ENCODE data around the gene POLR2C.

The POLR2C gene

GRCh38 chr16:57452021-57452420, 10.5 kb upstream of the POLR2C start:
- no peak for DNase-seq

- DNase-seq, result no peak
Observed at GRCh38 chr16:57462978-57463362, 491 bp downstream of the POLR2C start.

DNA sequence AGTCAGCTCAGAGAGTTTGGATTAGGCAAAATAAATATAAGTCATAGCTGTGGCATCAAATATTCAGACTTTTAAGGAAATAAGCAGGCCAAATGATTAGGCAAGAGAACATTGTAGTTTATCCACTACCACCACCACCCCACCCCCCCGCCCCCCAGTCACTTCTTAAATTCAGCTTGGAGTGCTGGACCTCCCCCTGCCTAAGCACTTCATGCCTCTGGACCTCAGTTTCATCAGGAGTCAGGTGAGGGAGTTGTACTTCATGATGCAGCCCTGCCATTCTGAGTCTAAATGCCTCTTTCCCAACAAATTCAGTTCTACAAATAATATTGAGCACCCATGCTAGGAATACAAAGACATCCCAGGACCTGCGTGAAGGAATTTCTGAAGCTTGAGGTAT, 2.0 kb downstream of the POLR2C start:
- no peak for DNase-seq

- DNase-seq, result no peak
Observed at GRCh38 chr16:57468346-57468745, 5.9 kb downstream of the POLR2C start.

- no peak for DNase-seq
Observed at GRCh38 chr16:57469046-57469445, 6.6 kb downstream of the POLR2C start.

DNA sequence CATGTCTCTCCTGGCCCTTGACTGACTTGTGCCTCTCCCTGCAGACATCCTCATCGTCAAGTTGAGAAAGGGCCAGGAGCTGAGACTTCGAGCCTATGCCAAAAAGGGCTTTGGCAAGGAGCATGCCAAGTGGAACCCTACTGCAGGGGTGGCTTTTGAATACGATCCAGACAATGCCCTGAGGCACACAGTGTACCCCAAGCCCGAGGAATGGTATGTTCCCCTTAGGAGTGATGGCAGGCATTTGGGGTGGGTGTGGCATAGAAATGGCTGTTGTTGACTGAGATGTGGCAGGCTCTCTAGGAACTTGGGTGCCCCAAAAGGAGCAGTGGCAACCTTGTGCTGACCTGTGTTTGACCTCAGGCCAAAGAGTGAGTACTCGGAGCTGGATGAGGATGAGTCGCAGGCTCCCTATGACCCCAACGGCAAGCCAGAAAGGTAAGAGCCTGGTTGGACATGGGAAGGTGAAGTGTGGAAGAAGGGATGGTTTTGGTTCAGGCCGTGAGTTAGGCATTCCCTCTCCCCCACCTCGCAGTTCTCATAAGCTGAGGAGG, 7.5 kb downstream of the POLR2C start:
- peak; percentile 48 for DNase-seq

DNA sequence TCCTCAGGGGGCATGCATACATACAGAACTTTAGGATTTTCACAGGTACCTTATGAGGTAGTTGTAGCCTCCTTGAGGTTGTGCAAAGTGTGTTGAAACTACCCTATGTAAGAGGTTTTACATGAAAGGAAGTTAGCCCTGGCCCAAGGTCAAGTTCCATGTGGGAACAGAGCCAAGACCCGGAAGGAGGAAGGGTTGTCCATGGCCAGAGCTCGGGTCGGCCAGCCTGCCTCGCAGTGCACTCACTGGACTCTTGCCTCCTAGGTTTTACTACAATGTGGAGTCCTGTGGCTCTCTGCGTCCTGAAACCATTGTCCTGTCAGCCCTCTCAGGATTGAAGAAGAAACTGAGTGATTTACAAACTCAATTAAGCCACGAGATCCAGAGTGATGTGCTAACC, 8.2 kb downstream of the POLR2C start:
- DNase-seq, result no peak

DNA sequence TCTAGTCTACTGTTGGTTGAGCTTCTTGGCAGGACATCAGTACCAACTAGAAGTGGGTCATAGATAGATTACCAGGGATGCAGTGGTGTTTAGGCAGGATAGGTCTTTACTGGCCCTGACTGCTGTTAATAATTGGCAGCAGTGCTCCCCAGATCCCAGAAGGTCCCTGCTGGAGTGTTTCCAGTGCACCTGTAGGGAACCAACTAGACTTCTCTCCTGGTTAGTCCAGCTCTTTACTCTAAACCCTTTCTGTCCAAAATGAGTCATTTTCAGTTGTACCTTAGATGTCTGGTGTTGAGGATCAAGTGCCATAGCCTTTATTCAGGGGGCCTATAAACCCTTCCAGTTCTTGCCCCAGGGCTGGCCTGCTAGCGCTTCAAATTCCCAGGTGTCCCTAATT, 8.7 kb downstream of the POLR2C start:
- DNase-seq, result no peak

DNA sequence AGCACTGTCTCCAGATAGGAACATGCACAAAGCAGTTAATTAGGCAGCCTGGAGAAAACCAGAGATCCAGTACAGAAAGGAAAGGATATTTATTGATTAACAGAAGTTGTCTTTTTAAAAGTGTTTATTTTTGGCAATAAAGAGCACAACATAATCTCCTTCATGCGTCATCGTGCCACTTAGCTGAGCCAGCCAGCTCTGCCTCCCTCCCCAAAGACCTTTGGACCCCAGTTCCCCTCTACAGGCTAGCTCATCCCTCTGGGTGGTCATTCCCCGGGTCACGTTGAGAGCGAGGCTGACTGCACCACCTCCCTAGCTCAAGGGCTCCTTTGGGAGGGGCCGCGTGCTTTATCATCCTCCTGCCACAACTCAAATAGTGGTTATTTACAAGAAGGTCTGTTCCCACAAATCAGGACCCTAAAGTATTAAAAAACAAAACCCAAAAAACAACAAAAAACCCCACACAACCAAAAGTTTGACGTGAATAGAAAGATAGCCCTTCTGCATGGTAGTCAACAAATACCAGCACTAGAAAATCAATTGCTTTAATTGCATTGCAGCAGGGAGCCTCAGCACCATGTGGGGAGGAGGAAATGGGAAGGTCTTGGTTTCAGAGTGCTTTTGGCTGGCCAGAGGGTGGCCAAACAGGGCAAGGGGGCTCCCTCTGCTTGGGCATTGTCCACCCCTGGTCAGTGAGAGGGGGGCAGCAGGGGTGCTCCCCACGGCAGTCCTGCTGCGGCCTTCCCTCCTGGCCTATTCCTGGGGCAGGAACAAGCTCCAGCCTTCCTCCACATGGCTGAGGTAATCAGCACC, 9.6 kb downstream of the POLR2C start:
- DNase-seq, result peak; percentile 50

DNA sequence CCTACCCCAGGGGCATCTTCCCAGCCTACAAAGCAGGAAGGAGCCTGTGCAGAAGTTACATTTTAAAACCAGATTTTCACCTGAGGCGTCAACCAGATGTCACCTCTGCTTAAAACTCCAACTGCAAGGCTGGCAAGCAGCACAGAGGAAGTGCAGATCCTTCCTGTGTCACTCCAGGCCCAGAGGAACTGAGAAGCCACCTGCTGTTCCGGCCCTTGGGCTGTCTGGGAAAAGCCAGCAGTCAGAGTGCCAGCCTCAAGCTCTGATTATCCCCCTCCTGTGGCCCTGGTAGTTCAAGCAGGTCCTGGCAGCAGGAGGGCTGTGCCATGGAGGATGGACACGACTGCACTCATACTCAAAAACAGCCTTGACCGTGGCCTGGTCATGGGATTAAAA, 10.2 kb downstream of the POLR2C start:
- peak; percentile 45 for DNase-seq

DNA sequence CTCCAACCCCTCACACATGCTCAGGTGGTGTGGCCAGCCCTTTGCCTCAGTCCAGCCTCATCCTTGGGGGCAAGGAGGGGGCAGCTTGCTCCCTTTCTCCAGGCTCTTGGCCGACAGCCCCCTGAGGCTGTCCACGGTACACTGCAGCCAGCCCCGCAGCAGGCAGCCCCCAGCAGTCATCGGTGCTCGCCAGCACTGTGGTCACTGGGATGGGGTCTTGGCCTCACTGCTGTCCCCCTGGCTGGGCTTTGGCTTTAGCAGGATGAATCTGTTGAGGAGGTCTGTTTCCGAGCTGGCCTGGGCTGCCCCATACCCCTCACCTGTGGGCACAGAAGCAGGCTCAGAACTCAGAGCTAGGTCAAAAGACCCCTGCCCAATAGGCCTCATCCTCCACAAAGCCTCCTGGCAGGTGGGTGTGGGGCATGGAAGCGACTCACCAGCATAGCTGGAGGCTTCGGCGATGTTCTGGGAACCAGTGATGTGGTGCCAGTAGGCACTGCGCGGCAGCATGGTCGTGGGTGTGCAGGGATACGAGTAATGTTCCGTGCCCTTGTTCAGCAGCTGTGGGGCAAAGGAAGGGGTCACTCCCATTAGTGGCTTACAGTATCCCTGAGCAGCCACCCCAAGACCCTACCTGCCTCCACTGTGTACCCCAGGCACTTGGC, 10.8 kb downstream of the POLR2C start:
- DNase-seq, result peak; percentile 53

DNA sequence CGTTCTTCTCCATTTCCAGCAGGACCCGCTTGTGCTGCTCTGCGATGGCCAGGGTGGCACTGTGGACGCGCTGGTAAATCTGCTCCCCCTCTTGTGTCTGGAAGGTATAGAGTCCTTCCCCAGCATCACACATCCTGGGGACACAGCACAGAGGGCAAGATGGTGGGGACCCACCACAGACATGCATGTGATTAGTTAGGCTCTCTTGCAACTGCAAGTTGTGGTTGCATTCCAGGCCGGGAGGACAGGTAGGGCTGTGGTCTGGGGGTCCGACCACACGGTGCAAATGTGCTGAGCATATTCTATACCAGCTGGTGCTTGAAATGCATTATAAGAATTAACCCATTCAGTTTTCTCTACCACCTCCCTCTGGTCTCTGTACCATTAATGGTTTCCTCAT, 11.4 kb downstream of the POLR2C start:
- DNase-seq, result no peak

GRCh38 chr16:57474671-57475661, 12.5 kb downstream of the POLR2C start:
- DNase-seq, result peak; percentile 55

GRCh38 chr16:57475711-57476339, 13.3 kb downstream of the POLR2C start:
- peak; percentile 90 for DNase-seq

DNA sequence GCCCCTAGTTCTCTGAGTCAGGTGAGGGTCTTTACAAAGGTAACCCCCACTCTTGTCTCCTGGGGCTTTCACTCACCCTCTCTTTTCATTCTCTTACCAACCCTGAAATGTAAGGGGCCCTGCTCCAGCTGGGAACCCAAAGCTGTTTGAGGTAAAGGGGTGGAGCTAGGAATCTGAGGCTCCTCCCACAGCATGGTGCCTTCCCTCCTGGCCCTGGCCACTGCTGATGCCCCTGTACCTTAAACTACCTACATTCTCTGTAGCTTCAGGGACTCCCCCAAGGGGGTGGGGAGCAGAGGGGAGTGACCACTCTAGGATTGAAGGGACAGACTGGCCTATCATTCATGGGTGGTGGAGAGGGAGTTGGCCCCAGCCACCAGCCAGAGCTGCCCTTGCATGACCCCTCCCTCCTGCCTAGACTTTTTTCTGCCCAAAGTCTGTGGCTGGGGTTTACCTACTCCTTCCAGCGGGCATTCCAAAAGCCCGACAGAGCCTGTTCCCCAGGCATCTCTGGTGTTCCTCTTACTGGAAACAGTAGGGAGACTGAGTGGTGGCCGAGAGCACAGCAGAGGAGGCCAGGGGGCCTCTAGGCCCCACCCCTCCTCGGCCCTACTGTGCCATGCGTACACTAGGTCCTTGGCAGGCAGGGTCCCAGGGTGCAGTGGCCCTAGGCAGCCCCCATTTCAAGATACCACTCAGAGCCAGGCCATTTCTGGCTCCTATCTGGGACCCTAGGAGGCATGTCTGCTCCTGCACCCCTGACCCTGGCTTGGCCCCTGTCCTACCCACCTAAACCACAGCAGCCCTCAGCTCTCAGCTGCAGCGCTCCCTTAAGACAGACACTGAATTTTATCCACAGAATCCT, 14.3 kb downstream of the POLR2C start:
- DNase-seq, result peak; percentile 50

DNA sequence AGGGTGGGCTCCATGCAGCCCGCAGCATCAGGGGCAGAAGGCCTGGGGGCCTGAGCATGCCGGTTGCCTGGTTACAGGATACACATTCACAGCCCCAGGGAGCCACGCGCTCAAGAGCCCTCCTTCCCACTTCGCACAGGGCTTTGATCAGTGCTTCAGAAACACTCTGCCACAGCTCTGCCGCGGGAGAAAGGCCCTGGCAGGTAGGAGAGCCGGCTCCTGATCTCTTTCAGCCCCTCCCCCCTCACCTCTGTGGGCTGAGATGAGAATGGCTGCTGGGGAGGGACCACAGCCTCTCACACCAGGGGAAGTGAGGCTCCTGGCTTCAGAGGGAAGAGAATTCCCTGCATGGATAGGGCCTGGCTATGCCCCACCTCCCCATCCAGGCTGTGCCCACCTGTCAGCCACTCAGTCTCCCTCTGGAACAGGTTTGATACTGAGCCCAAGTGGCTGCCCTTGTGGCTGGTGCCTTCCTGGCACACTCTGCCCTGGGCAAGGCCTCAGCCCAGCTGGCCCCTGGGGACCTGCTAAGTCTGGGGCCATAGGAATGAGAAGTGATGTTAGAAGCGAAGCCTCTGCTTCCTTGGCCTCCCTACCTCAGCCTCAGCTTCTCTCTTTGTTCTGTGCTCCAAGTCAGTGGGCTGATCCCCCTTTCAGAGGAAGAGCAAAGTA, 15.2 kb downstream of the POLR2C start:
- no peak for DNase-seq

- DNase-seq, result no peak
Observed at GRCh38 chr16:57478396-57479204, 16.1 kb downstream of the POLR2C start.

DNA sequence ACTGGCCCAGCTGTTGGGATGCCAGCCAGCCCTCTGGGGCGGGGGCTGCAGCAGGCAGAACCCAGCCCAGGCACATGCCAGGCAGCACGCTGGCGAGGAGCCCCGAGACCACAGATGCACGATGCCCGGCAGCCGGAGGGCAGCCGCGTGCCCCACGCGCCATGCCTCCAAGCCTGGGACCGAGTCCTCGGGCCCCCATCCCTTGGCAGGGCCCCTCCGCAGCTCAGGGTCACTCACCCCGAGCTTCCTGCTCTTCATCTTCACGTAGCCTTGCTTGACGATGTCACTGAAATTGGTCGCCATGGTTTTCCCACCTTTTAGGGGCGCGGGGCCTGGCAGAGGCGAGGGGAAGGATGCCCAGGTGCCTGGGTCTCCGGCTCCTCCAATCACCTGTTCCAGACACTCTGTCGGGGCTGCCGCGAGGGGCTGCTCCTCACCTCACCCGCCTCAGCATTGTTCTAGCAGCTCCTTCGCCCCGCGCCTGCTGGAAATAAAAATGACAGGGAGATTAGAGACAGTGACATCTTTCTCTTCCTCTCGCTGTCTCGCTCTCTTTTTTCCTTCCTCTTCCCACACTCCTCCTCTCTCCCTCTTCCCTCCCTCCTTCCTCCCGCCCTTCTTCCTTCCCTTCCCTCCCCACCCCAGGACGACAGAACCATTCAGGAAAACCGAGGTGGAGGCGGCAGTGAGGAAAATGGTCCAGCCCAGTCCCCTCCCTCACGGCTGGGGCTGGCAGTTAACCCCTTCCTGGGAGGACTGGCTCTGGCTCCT, 16.9 kb downstream of the POLR2C start:
- no peak for DNase-seq

All from activated CD8-positive, alpha-beta memory T cell treated with anti-CD3 and anti-CD28 coated beads, Interleukin-2, amount 50 U/mL, for 48 hours (primary cell).